Esophagus squamous epithelium (tissue), 5 donors: ENCODE measurements around the gene HTATIP2. TPM values are rescaled to one million over a fixed set of nuclear protein-coding genes. Genes with fewer than 3 reads are reported as not detected.

Experiments
- DNase-seq: peaks from one replicate; lab custom pipeline; 2025; lab: John Stamatoyannopoulos, UW
- H3K27ac ChIP-seq, 4 donors: fragments of 200-600 bp; sonication (generic); one replicate each; pipeline ENCODE4 v1.5.1; 2016 to 2019; ENCODE audit warnings: mild to moderate bottlenecking in 1 of 4
- H3K27me3 ChIP-seq, 4 donors: fragments of 200-600 bp; sonication (generic); 1 replicate in 3 of 4; 2 replicates in 1 of 4; pipeline versions ENCODE4 v1.5.1 to v1.6.0; 2017 to 2021; ENCODE audit warnings: antibody characterized with exemption in 1 of 4
- H3K36me3 ChIP-seq, 3 donors: fragments of 200-600 bp; sonication (generic); one replicate each; pipeline ENCODE4 v1.5.1; 2016 to 2019
- H3K4me1 ChIP-seq, 3 donors: fragments of 200-600 bp; sonication (generic); one replicate each; pipeline ENCODE4 v1.5.1; 2017 to 2019
- H3K4me3 ChIP-seq, 4 donors: fragments of 200-600 bp; sonication (generic); 1 replicate in 3 of 4; 2 replicates in 1 of 4; pipeline ENCODE4 v1.5.1; 2016 to 2019; ENCODE audit warnings: mild to moderate bottlenecking in 2 of 4, moderate library complexity in 1 of 4
- H3K9me3 ChIP-seq, 3 donors: fragments of 200-600 bp; sonication (generic); one replicate each; pipeline ENCODE4 v1.5.1; 2016 to 2019
- POLR2A ChIP-seq, 4 donors: fragments of 450-650 bp; IDR thresholded peaks; one replicate each; pipeline ENCODE4 v1.6.1; 2017; ENCODE audit warnings: antibody characterized with exemption in 4 of 4, mild to moderate bottlenecking in 4 of 4, moderate library complexity in 3 of 4
- WGBS, 2 donors: methylation state at CpG; one replicate each; pipeline ENCODE4 v1.1.5; 2018; 5-methylcytosine and 5-hydroxymethylcytosine counted together
- intact Hi-C: fragments of 100-400 bp; cut with DNase I; formaldehyde crosslinking; loops from one replicate; pipeline ENCODE4 v1.15.0; 2022
- total RNA-seq, 4 donors: library from RNA; depleted of rRNA; stranded (reverse); fragments of >200 nt; gene quantifications; one replicate each; pipeline ENCODE4 v1.1.0, GENCODE V29; 2016
- TF ChIP-seq, protein P1 (sequence below), 6 experiments: fragments of 450-650 bp in 4 of 6; fragments of 200-600 bp in 2 of 6; sonication (generic) in 2 of 6; IDR thresholded peaks; one replicate each; pipeline ENCODE4 v1.5.1; 2016 to 2019; ENCODE audit warnings: antibody characterized with exemption in 6 of 6, mild to moderate bottlenecking in 4 of 6, moderate library complexity in 4 of 6
- donor health status: DM: yes; HTN: yes; CAD: no.

Gene HTATIP2
- total RNA-seq, 4 donors from 2014 or later = 52.9 to 76.4 (median 61.3) TPM

DNA sequence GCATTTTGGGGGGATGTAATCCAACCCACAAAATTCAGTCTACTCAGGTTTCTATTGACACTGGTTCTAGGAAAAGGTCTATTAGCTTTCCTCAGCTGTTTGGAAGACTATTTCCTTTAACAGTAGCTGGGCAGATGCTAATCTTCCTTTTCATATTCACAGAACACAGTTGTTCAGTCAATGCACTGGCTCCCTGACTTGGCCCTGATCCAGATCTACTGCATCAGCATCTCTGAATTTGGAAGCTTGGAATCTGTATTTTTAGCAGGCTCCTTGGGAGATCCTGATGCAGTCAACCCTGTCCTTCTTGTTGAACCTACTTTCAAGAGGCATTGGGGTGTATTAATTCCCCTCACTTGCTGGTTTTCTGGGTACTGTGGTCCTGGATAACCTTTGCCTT lies 6.3 kb downstream of the HTATIP2 start:
- H3K36me3 ChIP-seq = peaks cover 0 to 30% (median 0%) of the 10 kb centered on the region in 3 donors
- H3K27ac ChIP-seq = peak overlapping the region in 1 of 4 donors; percentile 67
- no peak for DNase-seq
- H3K4me1 ChIP-seq = peaks cover under 1 to 50% (median 29%) of the 10 kb centered on the region in 3 donors
- TF ChIP-seq, protein P1, sequence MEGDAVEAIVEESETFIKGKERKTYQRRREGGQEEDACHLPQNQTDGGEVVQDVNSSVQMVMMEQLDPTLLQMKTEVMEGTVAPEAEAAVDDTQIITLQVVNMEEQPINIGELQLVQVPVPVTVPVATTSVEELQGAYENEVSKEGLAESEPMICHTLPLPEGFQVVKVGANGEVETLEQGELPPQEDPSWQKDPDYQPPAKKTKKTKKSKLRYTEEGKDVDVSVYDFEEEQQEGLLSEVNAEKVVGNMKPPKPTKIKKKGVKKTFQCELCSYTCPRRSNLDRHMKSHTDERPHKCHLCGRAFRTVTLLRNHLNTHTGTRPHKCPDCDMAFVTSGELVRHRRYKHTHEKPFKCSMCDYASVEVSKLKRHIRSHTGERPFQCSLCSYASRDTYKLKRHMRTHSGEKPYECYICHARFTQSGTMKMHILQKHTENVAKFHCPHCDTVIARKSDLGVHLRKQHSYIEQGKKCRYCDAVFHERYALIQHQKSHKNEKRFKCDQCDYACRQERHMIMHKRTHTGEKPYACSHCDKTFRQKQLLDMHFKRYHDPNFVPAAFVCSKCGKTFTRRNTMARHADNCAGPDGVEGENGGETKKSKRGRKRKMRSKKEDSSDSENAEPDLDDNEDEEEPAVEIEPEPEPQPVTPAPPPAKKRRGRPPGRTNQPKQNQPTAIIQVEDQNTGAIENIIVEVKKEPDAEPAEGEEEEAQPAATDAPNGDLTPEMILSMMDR (IDR thresholded peaks at IDR 0.05) = no peak
- TF ChIP-seq POLR2A (IDR thresholded peaks at IDR 0.05) = no peak
- no peaks in the 10 kb centered on the region for H3K27me3 ChIP-seq
- H3K9me3 ChIP-seq = no peaks in the 10 kb centered on the region
- H3K4me3 ChIP-seq = no peak overlapping the region
- intact Hi-C loops = no loop called here

GRCh38 chr11:20372081-20372626 lies 8.6 kb downstream of the HTATIP2 start:
- Histone ChIP-seq H3K27me3 (no peaks in the 10 kb centered on the region), H3K4me3 (no peak overlapping the region), H3K4me1 (peaks cover 0 to 28% (median 9%) of the 10 kb centered on the region in 3 donors), H3K27ac (no peak overlapping the region), H3K36me3 (peaks cover 0 to 46% (median 0%) of the 10 kb centered on the region in 3 donors), H3K9me3 (no peaks in the 10 kb centered on the region)
- DNase-seq = no peak
- intact Hi-C loops = no loop called here
- WGBS, 2 donors = 75 to 79% methylated on average over 5 of the region's 5 CpGs
- no peak for TF ChIP-seq POLR2A (IDR thresholded peaks at IDR 0.05)
- TF ChIP-seq, protein P1 (IDR thresholded peaks at IDR 0.05) = no peak

GRCh38 chr11:20373147-20373546 lies 9.6 kb downstream of the HTATIP2 start:
- WGBS, 2 donors = 86 to 90% methylated on average over 13 of the region's 13 CpGs
- intact Hi-C loops = no loop called here
- Histone ChIP-seq H3K27me3 (no peaks in the 10 kb centered on the region), H3K4me1 (peaks cover 0 to 18% (median 4%) of the 10 kb centered on the region in 3 donors), H3K27ac (no peak overlapping the region), H3K36me3 (peaks cover 0 to 56% (median 0%) of the 10 kb centered on the region in 3 donors), H3K4me3 (no peak overlapping the region), H3K9me3 (no peaks in the 10 kb centered on the region)
- TF ChIP-seq, protein P1 (IDR thresholded peaks at IDR 0.05) = no peak
- no peak for TF ChIP-seq POLR2A (IDR thresholded peaks at IDR 0.05)
- no peak for DNase-seq

DNA sequence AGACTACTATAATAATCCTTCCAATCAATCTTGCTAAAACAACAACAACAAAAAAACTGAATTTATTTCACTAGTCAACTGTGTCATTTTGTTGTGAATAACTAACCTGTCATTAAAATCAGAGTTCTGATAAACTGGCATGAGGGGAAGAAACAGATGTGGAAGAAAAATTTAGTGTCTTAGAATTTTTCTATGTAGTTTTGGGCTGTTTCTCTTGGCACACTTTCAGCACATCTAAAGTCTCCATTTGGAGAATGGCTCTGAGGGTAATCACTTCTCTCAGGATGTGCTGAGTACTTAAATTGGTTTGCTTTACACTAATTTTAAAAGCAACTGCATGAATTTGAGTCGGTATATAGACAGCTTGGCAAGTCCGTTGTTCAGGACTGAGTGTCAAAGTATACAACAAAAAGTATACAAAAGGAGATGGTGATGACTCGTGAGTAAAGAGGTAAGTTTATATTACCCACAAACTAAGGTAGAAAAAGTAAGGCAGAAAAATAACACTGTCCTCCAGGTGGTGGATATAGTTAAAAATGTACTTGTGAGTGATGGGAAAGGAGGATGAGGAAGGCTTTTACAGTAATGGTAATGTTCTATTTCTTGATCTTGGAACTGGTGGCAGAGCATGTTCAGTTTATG lies 10.2 kb downstream of the HTATIP2 start:
- intact Hi-C loops = no loop called here
- Histone ChIP-seq H3K4me3 (no peak overlapping the region), H3K27me3 (no peaks in the 10 kb centered on the region), H3K4me1 (peaks cover 0 to 12% (median 0%) of the 10 kb centered on the region in 3 donors), H3K27ac (no peak overlapping the region), H3K9me3 (no peaks in the 10 kb centered on the region), H3K36me3 (peaks cover 0 to 61% (median 0%) of the 10 kb centered on the region in 3 donors)
- DNase-seq = no peak
- TF ChIP-seq, protein P1 (IDR thresholded peaks at IDR 0.05) = no peak
- no peak for TF ChIP-seq POLR2A (IDR thresholded peaks at IDR 0.05)
- WGBS, 2 donors = 55 to 73% methylated on average over 3 of the region's 3 CpGs

GRCh38 chr11:20374741-20375300 lies 11.3 kb downstream of the HTATIP2 start:
- WGBS, 2 donors = 72 to 75% methylated on average over 8 to 9 of the region's 9 CpGs
- DNase-seq = no peak
- H3K4me3 ChIP-seq = no peak overlapping the region
- peaks cover 0 to under 1% (median 0%) of the 10 kb centered on the region in 3 donors for H3K4me1 ChIP-seq
- intact Hi-C loops = no loop called here
- H3K27ac ChIP-seq = no peak overlapping the region
- H3K27me3 ChIP-seq = no peaks in the 10 kb centered on the region
- no peak for TF ChIP-seq POLR2A (IDR thresholded peaks at IDR 0.05)
- TF ChIP-seq, protein P1 (IDR thresholded peaks at IDR 0.05) = no peak
- H3K36me3 ChIP-seq = peaks cover 0 to 67% (median 5%) of the 10 kb centered on the region in 3 donors
- H3K9me3 ChIP-seq = no peaks in the 10 kb centered on the region
